Calu3 (cell line): ENCODE results near the gene ZNF286A. TPM values are rescaled to one million over a fixed set of nuclear protein-coding genes. Genes with fewer than 3 reads are reported as not detected.
"Not testable (repeated sequence)": the region's sequence is repeated elsewhere in the genome, so short reads cannot be mapped to it uniquely, and the experiment has no call there.

Experiments used
- BruUV-seq: library from RNA; stranded (reverse); fragments of 400-500 nt; replicated peaks from 2 replicates; lab custom pipeline; 2021; lab: Mats Ljungman, UMichigan
- CTCF ChIA-PET: fragments of 300-600 bp; sonication (Branson Sonifier 250); formaldehyde crosslinking; loops from one replicate; lab custom pipeline; 2022; ENCODE audit warnings: antibody characterized with exemption; lab: Charles Lee
- DNase-seq: peaks from one replicate; pipeline ENCODE4 v3.0.0; 2022
- H3K27ac Mint-ChIP-seq: one replicate; pipeline ENCODE4 v1.8.0; 2022; ENCODE audit warnings: mixed read lengths; ENCODE audit not compliant: unreplicated experiment
- H3K27me3 Mint-ChIP-seq: one replicate; pipeline ENCODE4 v1.8.0; 2022; ENCODE audit warnings: mixed read lengths; ENCODE audit not compliant: unreplicated experiment
- H3K36me3 Mint-ChIP-seq: one replicate; pipeline ENCODE4 v1.8.0; 2022; ENCODE audit warnings: mild to moderate bottlenecking, moderate library complexity, mixed read lengths; ENCODE audit not compliant: insufficient read depth, unreplicated experiment
- H3K4me1 Mint-ChIP-seq: one replicate; pipeline ENCODE4 v1.8.0; 2022; ENCODE audit warnings: mild to moderate bottlenecking, low read depth, mixed read lengths; ENCODE audit not compliant: unreplicated experiment
- H3K4me3 Mint-ChIP-seq: one replicate; pipeline ENCODE4 v1.8.0; 2022; ENCODE audit warnings: mild to moderate bottlenecking, low read depth, moderate library complexity, mixed read lengths; ENCODE audit not compliant: unreplicated experiment
- H3K9me3 Mint-ChIP-seq: one replicate; pipeline ENCODE4 v1.8.0; 2022; ENCODE audit warnings: low read depth, mixed read lengths; ENCODE audit not compliant: unreplicated experiment
- intact Hi-C: fragments of 100-400 bp; cut with micrococcal nuclease; formaldehyde crosslinking; loops from one replicate; pipeline ENCODE4 v1.10.0; 2022; ENCODE audit not compliant: unreplicated experiment
- total RNA-seq: library from RNA; stranded (reverse); gene quantifications from 2 replicates; pipeline ENCODE4 v1.2.3, GENCODE V29; 2022
- TF ChIP-seq, protein P1 (sequence below): fragments of 200-600 bp; IDR thresholded peaks from one replicate; pipeline ENCODE4 v1.8.0; 2022; ENCODE audit warnings: antibody characterized with exemption; ENCODE audit not compliant: unreplicated experiment

The ZNF286A gene
- total RNA-seq, 1 experiment from 2014 or later: 22.3 TPM

DNA sequence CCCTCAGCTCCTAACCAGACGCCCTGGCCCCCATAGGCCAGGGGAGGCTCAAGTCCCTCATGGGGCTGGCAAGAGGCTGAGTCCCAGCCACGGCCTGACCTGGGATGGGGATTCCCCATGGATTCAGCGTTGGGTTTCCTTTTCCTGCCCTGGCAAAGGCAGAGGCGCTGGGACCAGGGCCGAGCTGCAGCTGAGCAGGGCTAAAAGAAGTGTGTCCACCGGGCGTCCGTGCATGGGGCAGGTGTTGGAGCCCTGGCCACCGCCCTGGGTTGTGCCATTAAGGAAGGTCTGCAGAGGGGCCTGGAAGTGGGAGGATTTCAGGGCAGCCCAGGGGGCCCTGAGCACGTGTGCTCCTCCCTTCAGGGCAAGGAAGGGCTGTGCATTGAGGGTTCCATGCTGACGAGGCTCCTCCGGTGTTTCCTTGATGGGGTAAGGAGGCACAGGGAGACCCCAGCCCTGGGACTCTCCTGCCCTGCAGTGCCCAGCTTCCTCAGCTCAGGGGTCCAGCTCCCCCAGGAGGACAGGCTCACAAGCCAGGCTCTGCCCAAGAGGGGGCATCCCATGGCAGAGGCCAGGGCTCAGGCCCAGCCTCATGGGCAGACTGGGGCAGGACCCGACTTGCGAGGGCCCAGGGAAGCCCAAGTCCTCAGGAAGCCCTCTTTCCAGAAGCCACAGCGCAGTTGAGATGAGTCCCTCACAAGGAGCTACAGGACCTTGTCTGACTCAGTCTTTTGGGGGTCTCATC lies 42.7 kb downstream of the ZNF286A start:
- no peak for DNase-seq
- no peaks in the 10 kb centered on the region for H3K4me1 Mint-ChIP-seq
- TF ChIP-seq, protein P1, sequence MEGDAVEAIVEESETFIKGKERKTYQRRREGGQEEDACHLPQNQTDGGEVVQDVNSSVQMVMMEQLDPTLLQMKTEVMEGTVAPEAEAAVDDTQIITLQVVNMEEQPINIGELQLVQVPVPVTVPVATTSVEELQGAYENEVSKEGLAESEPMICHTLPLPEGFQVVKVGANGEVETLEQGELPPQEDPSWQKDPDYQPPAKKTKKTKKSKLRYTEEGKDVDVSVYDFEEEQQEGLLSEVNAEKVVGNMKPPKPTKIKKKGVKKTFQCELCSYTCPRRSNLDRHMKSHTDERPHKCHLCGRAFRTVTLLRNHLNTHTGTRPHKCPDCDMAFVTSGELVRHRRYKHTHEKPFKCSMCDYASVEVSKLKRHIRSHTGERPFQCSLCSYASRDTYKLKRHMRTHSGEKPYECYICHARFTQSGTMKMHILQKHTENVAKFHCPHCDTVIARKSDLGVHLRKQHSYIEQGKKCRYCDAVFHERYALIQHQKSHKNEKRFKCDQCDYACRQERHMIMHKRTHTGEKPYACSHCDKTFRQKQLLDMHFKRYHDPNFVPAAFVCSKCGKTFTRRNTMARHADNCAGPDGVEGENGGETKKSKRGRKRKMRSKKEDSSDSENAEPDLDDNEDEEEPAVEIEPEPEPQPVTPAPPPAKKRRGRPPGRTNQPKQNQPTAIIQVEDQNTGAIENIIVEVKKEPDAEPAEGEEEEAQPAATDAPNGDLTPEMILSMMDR: no peak
- no TSS peak for BruUV-seq
- no peaks in the 10 kb centered on the region for H3K36me3 Mint-ChIP-seq
- no peak overlapping the region for H3K4me3 Mint-ChIP-seq
- CTCF ChIA-PET: no interaction called here
- H3K27ac Mint-ChIP-seq: no peak overlapping the region
- intact Hi-C loops: no loop called here
- H3K9me3 Mint-ChIP-seq: no peaks in the 10 kb centered on the region
- H3K27me3 Mint-ChIP-seq: no peaks in the 10 kb centered on the region

DNA sequence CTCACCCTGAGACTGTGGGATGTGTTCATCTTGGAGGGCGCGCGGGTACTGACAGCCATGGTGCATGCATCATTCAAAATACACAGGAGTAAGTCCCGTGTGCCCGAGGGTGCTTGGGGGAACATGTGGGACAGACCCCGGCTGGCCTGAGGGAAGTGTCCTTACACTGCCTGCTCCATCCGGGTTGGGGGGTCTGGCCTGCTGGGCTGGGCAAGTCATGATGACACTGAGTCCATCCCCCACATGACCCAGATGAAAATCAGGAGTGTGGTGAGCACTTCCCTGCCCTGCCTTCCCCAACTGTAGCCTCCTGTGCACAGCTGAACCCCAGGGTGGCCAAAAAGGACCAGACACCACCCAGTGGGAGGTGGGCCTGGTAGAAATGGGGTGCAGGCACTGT lies 43.4 kb downstream of the ZNF286A start:
- CTCF ChIA-PET: no interaction called here
- Mint-ChIP-seq H3K36me3 (no peaks in the 10 kb centered on the region), H3K9me3 (no peaks in the 10 kb centered on the region), H3K4me1 (no peaks in the 10 kb centered on the region), H3K27ac (no peak overlapping the region), H3K27me3 (no peaks in the 10 kb centered on the region), H3K4me3 (no peak overlapping the region)
- no peak for DNase-seq
- no TSS peak for BruUV-seq
- intact Hi-C loops: no loop called here
- TF ChIP-seq, protein P1: no peak

DNA sequence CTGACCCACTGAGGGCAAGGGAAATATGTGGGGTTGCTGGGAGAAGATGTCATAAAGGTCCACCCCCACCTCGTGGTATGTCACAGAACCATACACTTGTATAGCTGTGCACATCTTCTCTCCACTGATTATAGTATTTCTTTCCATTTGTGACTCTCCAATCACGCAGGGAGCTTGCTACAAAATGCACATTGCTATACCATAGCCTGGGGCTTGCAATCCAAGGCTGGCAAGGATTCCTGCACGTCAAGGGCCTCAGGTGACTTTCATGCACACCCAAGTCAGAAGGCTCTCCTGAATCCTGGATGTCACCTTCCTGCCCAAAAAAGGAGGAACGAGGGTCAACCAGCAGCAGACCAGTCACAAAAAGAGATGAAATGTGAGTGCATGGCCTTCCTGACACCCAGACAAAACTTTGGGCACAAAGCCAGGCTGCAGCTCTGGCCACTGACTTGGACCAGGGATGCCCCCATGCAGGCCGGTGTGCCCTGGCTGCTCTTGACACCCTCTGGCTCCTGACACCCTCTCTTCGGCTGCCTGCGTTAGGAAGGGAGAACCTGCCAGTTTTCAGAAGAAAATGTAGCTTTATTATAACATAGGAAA lies 44.6 kb downstream of the ZNF286A start:
- TF ChIP-seq, protein P1: no peak
- no peak overlapping the region for H3K4me3 Mint-ChIP-seq
- CTCF ChIA-PET: no interaction called here

DNA sequence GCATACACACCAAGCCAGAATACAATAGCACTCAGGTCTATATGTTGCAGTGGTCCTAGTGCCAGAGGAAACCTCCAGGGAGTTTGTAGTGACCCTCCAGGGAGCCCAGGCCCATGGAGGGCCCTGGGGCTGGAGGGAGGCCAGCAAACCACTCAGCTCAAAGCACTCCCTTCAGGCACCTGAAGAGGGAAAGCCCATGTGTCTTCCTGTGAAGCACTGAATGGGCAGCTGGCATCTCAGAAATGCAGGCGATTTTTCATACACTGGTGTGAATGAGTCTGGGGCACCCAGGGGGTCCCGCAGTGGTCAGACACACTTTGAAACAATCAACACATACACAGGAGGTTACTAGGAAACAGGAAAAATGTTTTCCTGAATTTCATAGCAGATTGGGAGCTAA lies 45.3 kb downstream of the ZNF286A start:
- CTCF ChIA-PET: no interaction called here
- intact Hi-C loops: no loop called here

More for the DNA sequence above, 44.6 kb downstream of the ZNF286A start:
- intact Hi-C loops: no loop called here
- no peak overlapping the region for H3K27ac Mint-ChIP-seq
- H3K36me3 Mint-ChIP-seq: no peaks in the 10 kb centered on the region
- no peak for DNase-seq
- H3K27me3 Mint-ChIP-seq: no peaks in the 10 kb centered on the region
- H3K9me3 Mint-ChIP-seq: no peaks in the 10 kb centered on the region
- no peaks in the 10 kb centered on the region for H3K4me1 Mint-ChIP-seq
- no TSS peak for BruUV-seq

DNA sequence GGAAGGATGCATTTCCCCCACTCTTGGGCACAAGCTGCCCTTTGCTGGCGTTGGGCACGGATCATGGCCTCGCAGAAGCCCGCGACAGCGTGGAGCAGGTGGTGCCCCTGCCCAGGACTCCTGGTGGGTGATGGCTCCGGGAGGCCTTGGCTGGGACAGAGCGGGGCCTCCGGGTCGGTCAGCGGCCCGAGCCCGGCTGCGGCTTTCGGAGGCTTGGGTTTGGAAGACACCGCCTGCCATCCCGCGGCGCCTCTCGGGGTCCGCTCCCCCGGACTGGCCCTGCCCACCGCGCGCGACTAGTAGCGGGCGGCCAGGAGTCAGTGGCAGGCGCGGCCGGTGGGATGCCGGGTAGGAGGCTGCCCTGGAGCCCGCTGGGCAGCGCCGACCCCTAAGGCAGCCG lies 49.9 kb downstream of the ZNF286A start:
- H3K4me1 Mint-ChIP-seq, H3K27ac Mint-ChIP-seq, CTCF ChIA-PET, intact Hi-C loops, H3K9me3 Mint-ChIP-seq, BruUV-seq, H3K36me3 Mint-ChIP-seq, H3K27me3 Mint-ChIP-seq, H3K4me3 Mint-ChIP-seq, DNase-seq: not testable (repeated sequence)

More for the DNA sequence above, 45.3 kb downstream of the ZNF286A start:
- Mint-ChIP-seq H3K36me3 (no peaks in the 10 kb centered on the region), H3K4me1 (no peaks in the 10 kb centered on the region), H3K9me3 (no peaks in the 10 kb centered on the region), H3K27ac (no peak overlapping the region), H3K27me3 (no peaks in the 10 kb centered on the region), H3K4me3 (no peak overlapping the region)
- no peak for DNase-seq
- TF ChIP-seq, protein P1: no peak
- no TSS peak for BruUV-seq

DNA sequence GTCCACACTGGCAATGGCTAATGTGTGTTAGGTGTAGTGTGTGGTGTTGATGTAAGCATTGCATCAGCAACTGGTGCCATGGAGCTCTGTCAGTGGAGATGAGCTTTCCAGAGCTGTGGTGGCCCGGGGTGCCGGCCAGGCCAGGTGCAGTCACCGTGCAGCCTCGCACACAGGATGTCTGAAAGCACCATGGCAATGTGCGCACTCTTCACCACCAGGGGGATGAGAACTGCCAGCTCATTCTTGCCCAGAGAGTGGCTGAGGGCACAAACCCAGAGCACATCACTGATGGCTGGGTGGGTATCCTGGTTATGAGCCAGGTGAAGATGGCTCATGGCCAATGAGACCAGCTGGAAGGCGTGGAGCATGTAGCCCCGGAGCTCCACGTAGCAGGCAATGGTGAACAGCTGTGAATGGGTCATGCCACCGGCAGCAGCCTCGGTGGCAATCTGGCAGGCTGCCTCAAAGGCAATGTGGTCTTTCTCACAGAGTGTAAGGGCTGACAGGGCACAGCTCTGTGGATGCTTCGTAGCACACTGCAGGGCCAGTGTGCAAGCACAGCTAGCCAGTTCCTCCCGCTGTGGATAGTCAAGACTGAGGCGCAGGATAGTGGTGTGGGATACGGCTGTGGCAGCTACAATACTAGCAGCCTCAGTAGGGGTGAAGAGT lies 69.4 kb downstream of the ZNF286A start:
- BruUV-seq, intact Hi-C loops, H3K9me3 Mint-ChIP-seq, CTCF ChIA-PET, H3K27ac Mint-ChIP-seq, H3K36me3 Mint-ChIP-seq, H3K4me1 Mint-ChIP-seq, DNase-seq, H3K4me3 Mint-ChIP-seq, H3K27me3 Mint-ChIP-seq: not testable (repeated sequence)
